Erythroblast (primary cell): ENCODE results near the gene SRSF2.

Experiments
- GATA1 ChIP-seq: IDR thresholded peaks from 2 replicates; pipeline ENCODE4 v1.6.1; 2011; ENCODE audit warnings: low read depth, mild to moderate bottlenecking, control low read depth, low read length, moderate library complexity
- POLR2A ChIP-seq: IDR thresholded peaks from 2 replicates; pipeline ENCODE4 v1.6.1; 2011; ENCODE audit warnings: mild to moderate bottlenecking, low read length

DNA sequence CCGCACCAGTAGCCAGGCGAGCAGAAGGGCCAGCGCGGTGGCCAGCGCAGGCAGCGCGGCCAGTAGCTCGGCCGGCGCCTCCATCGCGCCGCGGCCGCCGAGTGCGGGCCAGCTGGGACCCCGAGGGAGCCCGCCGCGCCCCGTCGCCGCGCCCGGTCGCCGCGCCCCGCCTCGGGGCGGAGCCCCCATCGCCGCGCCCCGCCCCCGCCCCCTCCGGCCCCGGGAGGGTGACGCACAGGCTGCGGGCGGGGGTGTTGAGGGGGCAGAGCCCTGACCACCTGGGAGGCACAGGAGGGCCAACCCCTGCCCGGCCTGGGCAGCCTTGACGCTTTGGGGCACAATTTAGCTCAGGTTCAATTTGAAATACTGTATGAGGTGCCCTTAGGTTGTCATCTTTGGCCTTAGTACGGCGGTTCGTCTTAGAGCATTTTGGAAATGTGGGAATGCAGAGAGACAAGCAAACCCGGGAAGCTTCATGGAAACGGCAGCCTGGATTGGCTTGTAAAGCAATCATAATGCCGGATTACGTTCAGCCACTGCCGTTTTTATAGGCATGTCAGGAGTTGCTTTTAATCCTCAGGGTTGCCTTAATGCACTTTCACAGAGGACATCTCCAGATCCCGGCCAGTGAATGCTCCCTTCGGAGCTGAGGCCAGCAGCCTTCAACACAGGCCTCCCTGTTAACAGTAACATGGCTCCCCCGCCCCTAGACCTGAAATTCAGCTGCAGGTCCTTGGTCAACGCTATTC is 26.1 kb downstream of the SRSF2 start, which contains the start of gene MXRA7:
- TF ChIP-seq POLR2A (no peak), GATA1 (no peak)
